HG02678 (cell line): ENCODE data around the gene MARCHF10.
"Not testable (repeated sequence)": the region's sequence is repeated elsewhere in the genome, so short reads cannot be mapped to it uniquely, and the experiment has no call there.

Experiments
- ATAC-seq: cut with Tn5 transposase; IDR thresholded peaks from one replicate; pipeline ENCODE4 v1.9.1; 2021; ENCODE audit warnings: mild to moderate bottlenecking, moderate library complexity; ENCODE audit not compliant: unreplicated experiment

The MARCHF10 gene, protein sequence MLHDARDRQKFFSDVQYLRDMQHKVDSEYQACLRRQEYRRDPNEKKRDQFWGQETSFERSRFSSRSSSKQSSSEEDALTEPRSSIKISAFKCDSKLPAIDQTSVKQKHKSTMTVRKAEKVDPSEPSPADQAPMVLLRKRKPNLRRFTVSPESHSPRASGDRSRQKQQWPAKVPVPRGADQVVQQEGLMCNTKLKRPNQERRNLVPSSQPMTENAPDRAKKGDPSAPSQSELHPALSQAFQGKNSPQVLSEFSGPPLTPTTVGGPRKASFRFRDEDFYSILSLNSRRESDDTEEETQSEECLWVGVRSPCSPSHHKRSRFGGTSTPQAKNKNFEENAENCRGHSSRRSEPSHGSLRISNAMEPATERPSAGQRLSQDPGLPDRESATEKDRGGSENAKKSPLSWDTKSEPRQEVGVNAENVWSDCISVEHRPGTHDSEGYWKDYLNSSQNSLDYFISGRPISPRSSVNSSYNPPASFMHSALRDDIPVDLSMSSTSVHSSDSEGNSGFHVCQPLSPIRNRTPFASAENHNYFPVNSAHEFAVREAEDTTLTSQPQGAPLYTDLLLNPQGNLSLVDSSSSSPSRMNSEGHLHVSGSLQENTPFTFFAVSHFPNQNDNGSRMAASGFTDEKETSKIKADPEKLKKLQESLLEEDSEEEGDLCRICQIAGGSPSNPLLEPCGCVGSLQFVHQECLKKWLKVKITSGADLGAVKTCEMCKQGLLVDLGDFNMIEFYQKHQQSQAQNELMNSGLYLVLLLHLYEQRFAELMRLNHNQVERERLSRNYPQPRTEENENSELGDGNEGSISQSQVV

DNA sequence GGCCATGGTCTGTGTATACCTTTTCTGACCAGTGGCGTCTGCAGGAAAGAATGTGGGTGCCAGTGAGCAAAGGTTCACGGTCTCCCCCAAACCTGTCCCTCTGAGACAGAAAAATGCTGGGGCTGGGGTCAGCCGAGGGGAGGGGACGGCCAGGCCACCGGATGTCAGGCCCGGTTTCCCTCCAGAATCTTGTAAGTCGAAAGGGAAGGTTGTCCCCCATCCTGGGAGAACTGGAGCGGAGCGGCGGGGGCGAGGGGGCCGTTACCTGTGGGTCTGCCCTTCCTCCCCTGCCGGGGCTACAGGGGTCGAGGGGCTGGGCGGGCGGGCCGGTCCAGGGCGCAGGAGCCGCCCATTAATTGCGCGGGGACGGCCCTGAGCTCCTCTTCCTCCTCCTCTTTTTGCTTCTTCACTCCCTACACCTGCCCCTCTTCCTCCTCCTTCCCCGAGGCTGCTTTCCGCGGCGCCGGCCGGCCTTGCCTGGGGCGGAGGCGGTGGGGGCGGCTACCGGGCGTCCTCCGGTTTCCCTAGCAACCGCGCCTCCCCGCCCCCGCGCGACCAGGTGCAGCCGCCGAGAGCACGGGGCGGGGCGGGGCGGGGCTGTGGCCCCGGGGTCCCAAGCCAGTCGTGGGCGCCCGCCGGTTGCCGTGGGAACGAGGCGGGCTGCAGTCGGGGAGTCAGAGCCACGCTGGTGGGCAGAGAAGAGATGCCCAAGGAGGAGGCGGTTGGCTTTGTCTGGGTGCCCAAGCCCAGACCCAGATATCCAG, at the start of gene MARCHF10:
Gene MARCHF10, minus strand, starts transcription at position 503 of the 764 bp plus-strand sequence. CDS start 6,579 bp downstream, outside the sequence.
- ATAC-seq, result no peak

DNA sequence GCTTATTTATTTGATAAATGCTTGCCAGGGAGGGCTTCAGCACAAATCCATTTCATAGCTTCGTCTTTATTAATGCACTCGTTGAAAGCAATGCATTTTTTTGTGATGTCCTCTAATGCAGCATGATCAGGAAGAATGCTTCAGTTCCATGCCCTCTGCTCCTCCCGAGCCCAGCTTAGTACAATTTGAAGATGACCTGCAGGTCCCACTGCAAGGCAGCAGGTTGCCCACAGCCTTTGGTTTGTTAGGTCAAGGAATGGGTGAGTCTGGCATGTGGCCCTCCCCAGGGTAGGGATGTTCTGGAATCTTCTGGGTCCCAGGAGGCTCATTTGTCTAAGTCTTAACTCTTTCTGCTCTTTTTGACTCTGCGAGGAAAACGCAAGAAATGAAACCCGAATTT, 49.4 kb upstream of the MARCHF10 start:
- ATAC-seq, result no peak

DNA sequence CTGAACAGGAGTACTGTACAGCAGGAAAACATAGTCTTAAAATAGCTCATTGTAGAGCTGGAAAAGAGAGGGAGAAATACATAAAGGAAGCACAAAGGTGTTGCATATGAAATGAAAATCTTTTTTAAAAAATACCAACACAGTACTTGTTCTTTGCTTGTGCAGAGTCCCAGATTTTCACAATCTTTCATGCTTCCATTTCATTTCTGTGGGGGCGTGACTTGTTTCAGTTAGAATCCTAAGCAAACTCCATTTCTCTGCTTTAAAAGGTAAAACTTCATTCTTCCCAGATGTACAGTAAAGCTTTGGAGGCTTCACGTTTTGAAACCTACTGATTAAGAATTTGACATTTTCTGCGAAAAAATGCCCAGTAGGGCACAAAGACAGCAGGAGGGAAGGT, 48.5 kb upstream of the MARCHF10 start:
- no peak for ATAC-seq

- no peak for ATAC-seq
Observed at GRCh38 chr17:62855156-62855555, 47.0 kb upstream of the MARCHF10 start.

DNA sequence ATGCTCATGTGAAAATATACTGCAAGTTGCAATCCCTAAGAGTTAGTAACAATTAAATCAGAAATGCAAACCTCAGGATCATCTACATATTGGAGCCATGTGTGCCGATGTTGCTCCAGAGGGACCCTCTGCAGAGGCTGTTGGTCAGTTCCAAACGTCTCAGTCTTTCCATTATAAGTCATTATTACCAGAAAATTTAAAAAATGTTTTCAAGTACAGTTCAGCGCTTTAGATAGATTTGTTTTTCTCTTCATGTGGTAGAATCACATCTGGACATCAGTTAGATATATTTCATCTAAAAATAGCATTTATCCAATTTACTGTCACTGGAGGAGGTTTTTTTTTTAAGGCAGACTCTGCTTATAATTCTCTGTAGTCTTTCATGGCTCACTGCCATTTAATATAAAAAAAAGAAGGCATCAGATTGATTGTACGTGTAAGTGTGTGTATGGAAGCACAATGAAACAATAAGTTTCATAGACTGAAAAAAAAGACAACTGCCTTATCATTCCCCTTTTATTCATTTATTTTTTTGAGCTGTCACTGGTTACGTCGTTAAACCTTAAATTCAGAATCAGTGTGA, 46.1 kb upstream of the MARCHF10 start:
- ATAC-seq, result no peak

DNA sequence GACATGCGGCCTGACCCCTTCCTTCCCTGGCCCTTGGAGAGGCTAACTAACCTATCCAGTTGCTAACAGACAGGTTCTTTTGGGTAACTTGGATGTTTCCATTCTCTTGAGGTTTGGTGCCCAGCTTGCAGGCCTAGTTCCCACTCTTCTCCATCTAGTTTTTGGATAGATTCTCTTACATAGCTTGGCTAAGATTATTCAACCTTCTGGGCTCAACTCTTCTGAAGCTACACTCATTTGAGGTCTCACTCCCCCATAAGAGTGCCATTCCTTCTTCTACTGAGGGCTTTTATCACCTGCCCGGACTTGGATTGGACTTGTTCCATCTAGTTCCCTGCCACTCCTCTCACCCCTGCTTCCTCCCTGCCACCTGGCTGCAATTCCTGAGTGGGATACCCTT, 44.1 kb upstream of the MARCHF10 start:
- no peak for ATAC-seq

DNA sequence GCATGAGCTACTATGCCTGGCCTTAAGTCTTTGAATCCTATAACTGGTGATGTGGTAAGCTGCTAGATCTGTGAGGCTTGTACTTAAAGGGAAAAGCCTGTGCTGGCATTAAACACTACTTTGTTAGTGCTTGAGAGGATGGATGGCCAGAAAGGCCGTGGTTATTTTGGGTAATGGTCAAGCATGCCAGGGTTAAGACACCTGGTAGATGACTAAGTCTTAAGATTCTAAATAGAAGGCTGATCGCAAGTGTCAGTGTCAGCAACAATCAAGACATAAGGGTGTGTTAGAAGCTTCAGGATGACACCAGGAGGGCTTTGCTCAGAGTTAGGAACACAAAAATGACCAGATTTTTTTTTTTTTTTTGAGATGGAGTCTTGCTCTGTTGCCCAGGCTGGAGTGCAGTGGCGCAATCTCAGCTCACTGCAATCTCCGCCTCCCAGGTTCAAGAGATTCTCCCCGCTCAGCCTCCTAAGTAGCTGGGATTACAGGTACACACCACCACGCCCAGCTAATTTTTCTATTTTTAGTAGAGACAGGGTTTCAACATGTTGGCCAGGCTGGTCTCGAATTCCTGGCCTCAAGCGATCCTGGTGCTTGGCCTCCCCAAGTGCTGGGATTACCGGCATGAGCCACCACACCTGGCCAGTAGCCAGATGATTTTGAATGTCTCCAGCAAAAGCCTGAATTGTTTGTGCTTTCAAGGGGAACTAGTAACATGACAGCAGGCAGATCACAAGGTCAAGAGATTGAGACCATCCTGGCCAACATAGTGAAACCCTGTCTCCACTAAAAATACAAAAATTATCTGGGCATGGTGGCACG, 41.7 kb upstream of the MARCHF10 start:
- not testable (repeated sequence) for ATAC-seq

DNA sequence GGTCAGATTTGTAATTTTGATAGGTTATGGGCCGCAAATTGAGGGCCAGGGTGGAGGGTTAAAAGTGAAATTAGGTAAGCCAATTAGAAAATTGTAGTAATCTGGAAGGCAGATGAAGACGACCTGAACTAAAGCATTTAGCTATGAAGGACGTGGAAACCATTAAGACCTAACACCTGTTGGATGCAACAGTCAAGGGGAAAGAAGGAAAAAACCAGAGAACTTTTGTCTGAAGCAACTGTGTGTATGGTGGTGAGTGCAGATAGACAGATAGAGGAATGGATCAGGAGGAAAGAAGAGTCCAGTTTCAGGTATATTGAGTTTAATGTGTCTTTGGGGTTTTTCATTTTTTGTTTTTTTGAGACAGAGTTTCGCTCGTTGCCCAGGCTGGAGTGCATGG, 40.2 kb upstream of the MARCHF10 start:
- no peak for ATAC-seq

GRCh38 chr17:62847426-62847825, 39.3 kb upstream of the MARCHF10 start:
- no peak for ATAC-seq

- no peak for ATAC-seq
Observed at GRCh38 chr17:62840871-62841270, 32.8 kb upstream of the MARCHF10 start.

DNA sequence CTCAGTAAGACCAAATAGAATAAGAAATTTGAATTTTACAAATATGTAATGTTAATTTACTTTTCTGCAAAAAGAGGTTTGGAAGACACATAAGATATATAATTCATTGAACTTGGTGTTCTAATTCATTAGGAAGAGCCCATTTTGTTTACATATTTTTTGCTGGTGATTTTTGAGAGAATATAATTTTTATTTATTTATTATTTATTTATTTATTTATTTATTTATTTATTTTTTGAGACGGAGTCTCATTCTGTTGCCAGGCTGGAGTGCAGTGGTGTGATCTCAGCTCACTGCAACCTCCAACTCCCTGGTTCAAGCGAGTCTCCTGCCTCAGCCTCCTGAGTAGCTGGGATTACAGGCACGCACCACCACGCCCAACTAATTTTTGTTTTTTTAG, 25.7 kb upstream of the MARCHF10 start:
- ATAC-seq, result not testable (repeated sequence)

GRCh38 chr17:62832405-62832804, 24.3 kb upstream of the MARCHF10 start:
- ATAC-seq, result no peak

GRCh38 chr17:62831066-62831465, 23.0 kb upstream of the MARCHF10 start:
- not testable (repeated sequence) for ATAC-seq

DNA sequence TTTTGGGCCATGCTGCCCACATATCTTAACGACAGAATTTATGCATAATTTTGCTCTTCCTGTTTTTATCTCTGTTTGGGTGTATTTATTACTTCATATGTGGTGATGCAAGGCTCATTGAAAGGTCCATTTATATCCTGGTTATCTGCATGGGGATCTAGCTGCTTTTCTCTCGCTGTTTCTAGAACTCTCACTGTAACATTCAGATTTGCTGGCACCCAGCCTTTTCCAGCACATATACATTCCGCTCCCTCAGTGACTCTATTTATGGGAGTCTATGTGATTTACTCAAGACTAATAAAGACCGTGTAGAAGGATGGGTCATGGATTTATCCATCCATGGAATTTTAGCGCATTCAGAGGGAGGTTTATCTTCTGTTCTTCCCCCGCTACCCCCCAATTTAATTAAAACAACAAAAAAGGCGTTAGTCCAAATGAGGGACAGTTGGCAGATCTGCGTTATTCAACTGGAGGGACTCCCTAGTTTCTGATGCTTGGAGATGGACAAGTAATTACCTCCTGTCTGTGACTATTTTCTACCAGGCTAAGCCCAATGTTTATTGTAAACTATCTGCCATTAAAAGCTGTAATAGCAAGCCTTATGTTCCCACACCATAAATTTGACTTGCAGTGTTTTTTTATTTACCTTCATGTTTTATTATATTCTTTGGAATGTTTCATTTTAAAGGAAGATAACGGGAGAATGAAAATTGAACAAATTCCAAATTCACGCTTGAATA, 19.8 kb upstream of the MARCHF10 start:
- no peak for ATAC-seq

DNA sequence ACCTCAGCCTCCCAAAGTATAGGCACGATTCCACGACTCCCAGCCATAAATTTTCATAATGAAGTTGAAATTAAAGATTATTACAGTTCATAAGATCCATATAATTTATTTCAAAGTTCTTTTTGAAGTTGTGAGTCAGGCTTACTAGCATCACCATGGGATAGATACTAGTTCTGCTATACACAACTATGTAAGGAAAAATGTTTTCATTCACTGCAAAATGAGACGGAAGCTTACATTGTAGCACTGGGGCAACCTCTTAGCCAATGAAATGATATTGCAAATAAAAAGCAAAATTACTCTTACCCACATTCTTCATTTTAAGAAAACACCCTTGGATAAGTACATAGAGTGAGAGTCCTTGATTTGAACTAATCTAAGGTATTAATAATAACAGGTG, 18.8 kb upstream of the MARCHF10 start:
- no peak for ATAC-seq

DNA sequence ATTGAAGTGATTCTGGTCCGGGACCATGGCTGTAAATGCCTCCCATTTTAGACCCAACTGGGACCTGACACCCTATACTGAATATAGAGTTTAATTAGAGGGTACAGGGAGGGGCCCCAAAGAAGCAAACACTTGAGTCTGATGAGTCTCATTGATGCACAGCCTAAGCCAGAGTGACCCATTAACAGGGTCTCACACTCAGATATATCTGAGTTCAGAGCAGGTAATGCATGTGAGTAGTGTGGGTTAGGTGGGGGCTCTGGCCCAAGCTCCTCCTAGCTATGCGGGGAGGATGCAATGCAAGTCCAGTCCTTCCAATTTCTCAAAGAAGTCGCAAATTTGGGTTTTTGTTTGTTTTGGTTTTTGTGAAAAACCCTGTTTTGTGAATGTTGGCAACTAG, 17.1 kb upstream of the MARCHF10 start:
- ATAC-seq, result no peak

GRCh38 chr17:62824290-62825131, 16.4 kb upstream of the MARCHF10 start:
- ATAC-seq, result no peak

GRCh38 chr17:62823111-62823893, 15.2 kb upstream of the MARCHF10 start:
- ATAC-seq, result no peak
